ENCODE data around the gene PLCL2. TPM values are rescaled to one million over a fixed set of nuclear protein-coding genes. Genes with fewer than 3 reads are reported as not detected.

PLCL2 gene
- total and polyA plus RNA-seq, 5 donors from 2014 or later, result 27.1 to 42.9 (median 33.5) TPM

DNA sequence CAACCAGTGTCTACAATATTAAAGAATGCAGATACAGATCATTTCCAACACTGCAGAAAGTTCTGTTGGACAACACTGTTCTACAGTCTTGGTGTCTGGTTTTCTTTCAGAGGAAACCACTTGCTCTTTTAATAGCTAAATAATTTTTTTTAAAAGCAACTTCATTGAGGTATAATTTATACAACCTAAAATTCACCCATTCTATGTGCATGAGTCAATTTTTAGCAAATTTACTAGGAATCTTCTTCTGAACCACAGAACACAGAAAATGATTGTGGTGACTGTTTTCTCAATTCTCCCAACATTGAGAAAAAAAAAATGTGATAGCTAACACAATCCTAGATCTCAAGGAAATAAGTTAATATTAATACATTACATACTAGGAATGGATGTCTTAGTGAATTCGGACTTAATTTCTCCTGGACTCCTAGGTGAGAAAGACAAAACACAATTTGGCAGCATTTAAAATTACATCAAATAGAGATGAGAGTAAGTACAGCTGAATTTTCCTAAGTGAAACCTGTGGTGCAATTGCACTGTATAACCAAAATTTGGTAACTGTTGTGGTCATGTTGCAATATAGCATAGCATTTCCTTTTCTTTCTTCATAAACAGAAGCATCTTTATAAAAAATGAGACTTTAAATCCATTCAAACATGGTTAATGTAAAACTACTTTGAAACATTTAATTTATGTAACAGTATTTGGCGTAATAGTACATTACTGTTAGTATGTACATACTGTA is 15.3 kb upstream of the PLCL2 start:
- Mint-ChIP-seq H3K9me3 (peaks cover 0 to 2% (median 0%) of the 10 kb centered on the region in 7 donors), H3K27me3 (peaks cover 50% of the 10 kb centered on the region), H3K4me3 (no peak overlapping the region), H3K36me3 (no peaks in the 10 kb centered on the region), H3K27ac (no peak overlapping the region), H3K4me1 (peaks cover 0 to 6% (median 2%) of the 10 kb centered on the region in 4 donors)
- DNase-seq, result no peak
- no peak overlapping the region for H3K4me3 ChIP-seq (ENCODE audit: low read depth, low read length)
- no peak overlapping the region for H3K27ac ChIP-seq (ENCODE audit: insufficient read depth, low read length, poor library complexity, severe bottlenecking)
- ATAC-seq (ENCODE audit: low read depth in 2 of 2), result no peak
- H3K36me3 ChIP-seq (ENCODE audit: control insufficient read depth, insufficient read depth, low read length), result no peaks in the 10 kb centered on the region
- no peaks in the 10 kb centered on the region for H3K4me1 ChIP-seq (ENCODE audit: control insufficient read depth, insufficient read depth, low read length, poor library complexity, severe bottlenecking)
- H3K9me3 ChIP-seq (ENCODE audit: control insufficient read depth in 2 of 2, low read length in 2 of 2), result no peaks in the 10 kb centered on the region
- H3K27me3 ChIP-seq (ENCODE audit: control insufficient read depth, insufficient read depth, low read length), result peaks cover 36% of the 10 kb centered on the region

- no peak for DNase-seq
These were observed 12.6 kb upstream of the PLCL2 start for GRCh38 chr3:16871915-16872842.

GRCh38 chr3:16873872-16874271 is 10.9 kb upstream of the PLCL2 start:
- H3K36me3 ChIP-seq (ENCODE audit: control insufficient read depth, insufficient read depth, low read length), result no peaks in the 10 kb centered on the region
- H3K27me3 Mint-ChIP-seq, result peaks cover 20% of the 10 kb centered on the region
- H3K9me3 Mint-ChIP-seq, result no peaks in the 10 kb centered on the region
- H3K27ac ChIP-seq (ENCODE audit: insufficient read depth, low read length, poor library complexity, severe bottlenecking), result no peak overlapping the region
- no peak for DNase-seq
- H3K27me3 ChIP-seq (ENCODE audit: control insufficient read depth, insufficient read depth, low read length), result peaks cover 19% of the 10 kb centered on the region
- no peaks in the 10 kb centered on the region for H3K4me1 Mint-ChIP-seq
- H3K36me3 Mint-ChIP-seq, result peaks cover 4% of the 10 kb centered on the region
- H3K4me3 Mint-ChIP-seq, result no peak overlapping the region
- H3K4me1 ChIP-seq (ENCODE audit: control insufficient read depth, insufficient read depth, low read length, poor library complexity, severe bottlenecking), result no peaks in the 10 kb centered on the region
- H3K4me3 ChIP-seq (ENCODE audit: low read depth, low read length), result no peak overlapping the region
- ATAC-seq (ENCODE audit: low read depth in 2 of 2), result no peak
- no peak overlapping the region for H3K27ac Mint-ChIP-seq
- H3K9me3 ChIP-seq (ENCODE audit: control insufficient read depth in 2 of 2, low read length in 2 of 2), result no peaks in the 10 kb centered on the region

More at GRCh38 chr3:16871915-16872842, 12.6 kb upstream of the PLCL2 start:
- Mint-ChIP-seq H3K4me1 (peaks cover 0 to 4% (median 0%) of the 10 kb centered on the region in 4 donors), H3K27me3 (peaks cover 31% of the 10 kb centered on the region), H3K9me3 (no peaks in the 10 kb centered on the region), H3K4me3 (no peak overlapping the region), H3K27ac (no peak overlapping the region), H3K36me3 (no peaks in the 10 kb centered on the region)
- ATAC-seq (ENCODE audit: low read depth in 2 of 2), result no peak
- no peaks in the 10 kb centered on the region for H3K36me3 ChIP-seq (ENCODE audit: control insufficient read depth, insufficient read depth, low read length)
- no peaks in the 10 kb centered on the region for H3K4me1 ChIP-seq (ENCODE audit: control insufficient read depth, insufficient read depth, low read length, poor library complexity, severe bottlenecking)
- peaks cover 27% of the 10 kb centered on the region for H3K27me3 ChIP-seq (ENCODE audit: control insufficient read depth, insufficient read depth, low read length)
- no peak overlapping the region for H3K27ac ChIP-seq (ENCODE audit: insufficient read depth, low read length, poor library complexity, severe bottlenecking)
- no peak overlapping the region for H3K4me3 ChIP-seq (ENCODE audit: low read depth, low read length)
- no peaks in the 10 kb centered on the region for H3K9me3 ChIP-seq (ENCODE audit: control insufficient read depth in 2 of 2, low read length in 2 of 2)

DNA sequence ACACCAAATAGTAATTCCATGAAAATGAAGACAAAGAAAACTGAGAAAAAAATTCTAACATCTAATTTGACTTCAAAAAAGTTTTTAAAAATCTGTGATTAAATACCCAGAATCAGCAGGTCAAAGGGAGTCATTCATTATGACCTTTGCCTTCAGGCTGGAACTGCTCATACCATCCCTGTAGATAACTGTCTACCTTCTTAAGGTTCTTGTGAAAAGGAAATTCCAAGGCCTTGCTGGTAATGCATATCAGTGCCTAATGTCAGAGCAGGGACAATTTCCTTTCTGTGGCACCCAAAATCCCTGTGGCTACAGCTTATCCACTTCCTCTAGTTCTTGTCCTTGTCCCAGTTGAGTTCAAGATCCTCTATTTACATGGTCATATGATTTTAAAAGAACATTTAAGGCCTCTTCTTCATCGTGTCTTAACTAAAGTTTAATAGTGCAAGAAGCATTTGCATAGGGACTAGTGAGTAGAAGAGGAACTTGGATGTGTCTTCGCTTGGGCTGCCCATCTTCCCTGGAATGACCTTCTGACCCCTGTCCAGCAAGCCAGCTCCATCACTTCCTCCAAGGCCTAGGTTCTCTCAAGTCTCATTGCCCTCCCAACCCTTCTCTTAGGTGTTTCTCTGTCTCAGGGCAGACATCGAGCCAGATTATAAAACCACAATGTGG is 8.7 kb upstream of the PLCL2 start:
- H3K36me3 ChIP-seq (ENCODE audit: control insufficient read depth, insufficient read depth, low read length), result no peaks in the 10 kb centered on the region
- Mint-ChIP-seq H3K36me3 (peaks cover 4% of the 10 kb centered on the region), H3K27me3 (peaks cover 26% of the 10 kb centered on the region), H3K27ac (no peak overlapping the region), H3K4me1 (no peaks in the 10 kb centered on the region), H3K9me3 (peaks cover 0 to 1% (median 0%) of the 10 kb centered on the region in 7 donors), H3K4me3 (no peak overlapping the region)
- H3K9me3 ChIP-seq (ENCODE audit: control insufficient read depth in 2 of 2, low read length in 2 of 2), result no peaks in the 10 kb centered on the region
- H3K27me3 ChIP-seq (ENCODE audit: control insufficient read depth, insufficient read depth, low read length), result peaks cover 13% of the 10 kb centered on the region
- H3K4me3 ChIP-seq (ENCODE audit: low read depth, low read length), result no peak overlapping the region
- ATAC-seq (ENCODE audit: low read depth in 2 of 2) (no peak), DNase-seq (no peak)
- H3K4me1 ChIP-seq (ENCODE audit: control insufficient read depth, insufficient read depth, low read length, poor library complexity, severe bottlenecking), result no peaks in the 10 kb centered on the region
- no peak overlapping the region for H3K27ac ChIP-seq (ENCODE audit: insufficient read depth, low read length, poor library complexity, severe bottlenecking)

- Histone ChIP-seq H3K27ac (ENCODE audit: insufficient read depth, low read length, poor library complexity, severe bottlenecking) (no peak overlapping the region), H3K27me3 (ENCODE audit: control insufficient read depth, insufficient read depth, low read length) (peaks cover 7% of the 10 kb centered on the region), H3K36me3 (ENCODE audit: control insufficient read depth, insufficient read depth, low read length) (no peaks in the 10 kb centered on the region), H3K4me1 (ENCODE audit: control insufficient read depth, insufficient read depth, low read length, poor library complexity, severe bottlenecking) (no peaks in the 10 kb centered on the region), H3K9me3 (ENCODE audit: control insufficient read depth in 2 of 2, low read length in 2 of 2) (no peaks in the 10 kb centered on the region), H3K4me3 (ENCODE audit: low read depth, low read length) (no peak overlapping the region)
- peaks cover 4% of the 10 kb centered on the region for H3K36me3 Mint-ChIP-seq
- peaks cover 19% of the 10 kb centered on the region for H3K27me3 Mint-ChIP-seq
- DNase-seq, result no peak
- H3K4me1 Mint-ChIP-seq, result no peaks in the 10 kb centered on the region
- H3K4me3 Mint-ChIP-seq, result no peak overlapping the region
- peaks cover 0 to 1% (median 0%) of the 10 kb centered on the region in 7 donors for H3K9me3 Mint-ChIP-seq
- ATAC-seq (ENCODE audit: low read depth in 2 of 2), result no peak
- H3K27ac Mint-ChIP-seq, result no peak overlapping the region
These were observed 7.2 kb upstream of the PLCL2 start for GRCh38 chr3:16877505-16877904.

- no peaks in the 10 kb centered on the region for H3K4me1 Mint-ChIP-seq
- Histone ChIP-seq H3K27me3 (ENCODE audit: control insufficient read depth, insufficient read depth, low read length) (peaks cover 3% of the 10 kb centered on the region), H3K27ac (ENCODE audit: insufficient read depth, low read length, poor library complexity, severe bottlenecking) (no peak overlapping the region), H3K4me1 (ENCODE audit: control insufficient read depth, insufficient read depth, low read length, poor library complexity, severe bottlenecking) (no peaks in the 10 kb centered on the region), H3K36me3 (ENCODE audit: control insufficient read depth, insufficient read depth, low read length) (no peaks in the 10 kb centered on the region), H3K9me3 (ENCODE audit: control insufficient read depth in 2 of 2, low read length in 2 of 2) (no peaks in the 10 kb centered on the region), H3K4me3 (ENCODE audit: low read depth, low read length) (no peak overlapping the region)
- no peak overlapping the region for H3K27ac Mint-ChIP-seq
- peaks cover 0 to 1% (median 0%) of the 10 kb centered on the region in 7 donors for H3K9me3 Mint-ChIP-seq
- no peak for DNase-seq
- ATAC-seq (ENCODE audit: low read depth in 2 of 2), result no peak
- H3K4me3 Mint-ChIP-seq, result no peak overlapping the region
- peaks cover 4% of the 10 kb centered on the region for H3K36me3 Mint-ChIP-seq
- H3K27me3 Mint-ChIP-seq, result peaks cover 18% of the 10 kb centered on the region
These were observed 6.8 kb upstream of the PLCL2 start for GRCh38 chr3:16877911-16878310.

GRCh38 chr3:16881896-16882630 is 2.7 kb upstream of the PLCL2 start:
- peaks cover 6 to 18% (median 12%) of the 10 kb centered on the region in 4 donors for H3K4me1 Mint-ChIP-seq
- H3K9me3 Mint-ChIP-seq, result peaks cover 0 to 1% (median 0%) of the 10 kb centered on the region in 7 donors
- H3K4me3 Mint-ChIP-seq, result peak overlapping the region; percentile 55 to 89 (median 78)
- peak overlapping the region; percentile 13 to 58 (median 52) for H3K27ac Mint-ChIP-seq
- H3K27ac ChIP-seq (ENCODE audit: insufficient read depth, low read length, poor library complexity, severe bottlenecking), result no peak overlapping the region
- no peaks in the 10 kb centered on the region for H3K27me3 ChIP-seq (ENCODE audit: control insufficient read depth, insufficient read depth, low read length)
- no peak overlapping the region for H3K4me3 ChIP-seq (ENCODE audit: low read depth, low read length)
- no peaks in the 10 kb centered on the region for H3K9me3 ChIP-seq (ENCODE audit: control insufficient read depth in 2 of 2, low read length in 2 of 2)
- no peaks in the 10 kb centered on the region for H3K36me3 ChIP-seq (ENCODE audit: control insufficient read depth, insufficient read depth, low read length)
- ATAC-seq (ENCODE audit: low read depth in 2 of 2) (no peak), DNase-seq (no peak)
- H3K36me3 Mint-ChIP-seq, result peaks cover 4% of the 10 kb centered on the region
- peaks cover 10% of the 10 kb centered on the region for H3K27me3 Mint-ChIP-seq
- peaks cover 15% of the 10 kb centered on the region for H3K4me1 ChIP-seq (ENCODE audit: control insufficient read depth, insufficient read depth, low read length, poor library complexity, severe bottlenecking)

Measured in CD4-positive, CD25-positive, alpha-beta regulatory T cell (primary cell).